ENCODE measurements around the gene IFNA21. TPM values are rescaled to one million over a fixed set of nuclear protein-coding genes. Genes with fewer than 3 reads are reported as not detected.
"Not testable (repeated sequence)": the region's sequence is repeated elsewhere in the genome, so short reads cannot be mapped to it uniquely, and the experiment has no call there.

Gene IFNA21
- not detected for polyA plus RNA-seq (ENCODE audit: insufficient read length)

GRCh38 chr9:21166560-21166959, at the start of gene IFNA21:
TSS of gene IFNA21 (minus strand) at chr9:21166660. CDS start at chr9:21166612, 48 bp downstream.
- not testable (repeated sequence) for DNase-seq (ENCODE audit: low read depth)

DNA sequence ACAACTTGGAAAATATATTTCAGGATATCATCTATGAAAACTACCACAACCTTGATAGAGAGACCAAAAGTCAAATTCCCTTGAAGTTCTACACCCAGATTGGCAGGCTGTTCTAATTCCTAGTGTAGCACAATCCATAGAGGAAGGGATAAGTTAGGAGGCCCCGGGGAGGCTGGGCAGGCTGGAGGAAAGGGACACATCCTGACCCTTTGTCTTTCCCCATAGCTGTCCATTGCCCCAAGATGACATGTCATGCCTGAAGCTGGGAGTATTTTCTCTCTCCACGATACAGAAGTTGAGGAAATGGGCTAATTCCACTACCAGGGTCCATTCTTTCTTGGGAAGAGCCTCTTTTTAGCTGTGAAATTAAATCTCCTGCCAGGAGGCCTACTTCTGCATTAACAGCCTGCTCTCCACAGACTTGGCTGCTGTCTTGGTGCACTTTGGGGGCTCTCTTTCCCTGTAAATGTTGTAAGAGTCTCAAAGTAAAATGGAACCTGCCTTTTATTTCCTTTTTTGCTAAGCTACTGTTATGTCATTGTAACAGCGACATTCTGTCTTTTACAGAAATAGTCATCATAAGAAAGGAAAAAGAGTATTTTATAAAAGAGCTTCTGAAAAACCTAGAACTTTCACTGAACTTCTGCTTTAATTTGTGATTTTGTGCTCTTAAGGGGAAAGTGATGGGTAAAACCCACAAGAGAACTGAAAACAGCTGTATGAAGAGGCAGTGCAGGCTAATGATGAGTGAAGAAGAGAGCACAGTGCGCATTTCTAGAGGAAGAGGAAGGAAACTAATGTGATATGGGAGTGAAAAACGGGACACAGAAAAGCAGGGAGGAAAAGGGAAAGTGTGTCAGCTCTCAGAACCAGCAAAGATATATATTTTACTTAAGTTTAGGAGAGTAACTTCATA, 47.2 kb upstream of the IFNA21 start:
- DNase-seq (ENCODE audit: low read depth), result not testable (repeated sequence)

- DNase-seq (ENCODE audit: low read depth), result not testable (repeated sequence)
Measured at GRCh38 chr9:21212160-21212559, 45.7 kb upstream of the IFNA21 start.

DNA sequence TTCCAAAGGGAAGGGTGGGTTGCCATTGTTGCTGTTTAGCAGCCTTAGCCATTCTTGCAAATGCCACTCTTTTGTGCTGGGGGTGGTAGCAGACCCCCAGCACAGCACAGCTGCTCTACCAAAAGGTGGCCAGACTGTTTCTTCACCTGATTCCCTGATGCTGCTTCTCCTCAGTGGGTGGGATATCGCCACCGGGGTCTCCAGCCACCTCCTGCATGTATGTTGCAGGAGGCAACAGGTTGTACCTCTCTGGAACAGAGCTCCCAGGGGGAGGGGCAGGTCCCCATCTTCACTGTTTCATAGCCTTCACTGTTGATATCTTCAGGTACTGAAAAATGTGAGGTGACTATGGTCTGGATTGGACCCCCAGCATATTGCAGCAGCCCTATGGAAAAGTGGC, 44.3 kb upstream of the IFNA21 start:
- not testable (repeated sequence) for DNase-seq (ENCODE audit: low read depth)

- no peak for DNase-seq (ENCODE audit: low read depth)
Measured at GRCh38 chr9:21210311-21210710, 43.9 kb upstream of the IFNA21 start.

GRCh38 chr9:21207043-21207442, 40.6 kb upstream of the IFNA21 start, which contains the start of gene IFNA10:
TSS of gene IFNA10 (minus strand) at chr9:21207143. CDS start at chr9:21207097, 46 bp downstream.
- not testable (repeated sequence) for DNase-seq (ENCODE audit: low read depth)

GRCh38 chr9:21205204-21205603, 38.7 kb upstream of the IFNA21 start:
- DNase-seq (ENCODE audit: low read depth), result no peak

DNA sequence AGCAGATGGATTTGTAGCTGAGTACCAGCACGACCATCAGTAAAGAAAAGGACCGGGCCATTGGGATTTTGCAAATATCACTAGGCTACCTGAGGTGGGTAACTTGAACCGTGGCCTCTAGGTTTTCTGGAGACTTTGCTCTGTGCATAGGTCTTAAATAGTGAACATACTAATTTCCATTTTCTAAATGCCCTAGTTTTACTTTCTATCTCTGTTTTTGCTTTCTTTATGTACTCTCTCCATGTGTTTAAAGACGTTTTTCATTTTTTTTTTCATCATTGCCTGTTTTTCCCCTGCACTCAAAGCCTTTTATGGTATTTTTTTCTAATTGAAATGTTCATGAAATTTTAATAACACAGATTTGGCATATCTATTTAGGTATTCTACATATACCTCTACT, 35.6 kb upstream of the IFNA21 start, which contains the start of gene IFNA7:
IFNA7 (minus strand) TSS at position 101 of the 400 bp plus-strand sequence; CDS start at position 61, 40 bp downstream.
- not testable (repeated sequence) for DNase-seq (ENCODE audit: low read depth)

DNA sequence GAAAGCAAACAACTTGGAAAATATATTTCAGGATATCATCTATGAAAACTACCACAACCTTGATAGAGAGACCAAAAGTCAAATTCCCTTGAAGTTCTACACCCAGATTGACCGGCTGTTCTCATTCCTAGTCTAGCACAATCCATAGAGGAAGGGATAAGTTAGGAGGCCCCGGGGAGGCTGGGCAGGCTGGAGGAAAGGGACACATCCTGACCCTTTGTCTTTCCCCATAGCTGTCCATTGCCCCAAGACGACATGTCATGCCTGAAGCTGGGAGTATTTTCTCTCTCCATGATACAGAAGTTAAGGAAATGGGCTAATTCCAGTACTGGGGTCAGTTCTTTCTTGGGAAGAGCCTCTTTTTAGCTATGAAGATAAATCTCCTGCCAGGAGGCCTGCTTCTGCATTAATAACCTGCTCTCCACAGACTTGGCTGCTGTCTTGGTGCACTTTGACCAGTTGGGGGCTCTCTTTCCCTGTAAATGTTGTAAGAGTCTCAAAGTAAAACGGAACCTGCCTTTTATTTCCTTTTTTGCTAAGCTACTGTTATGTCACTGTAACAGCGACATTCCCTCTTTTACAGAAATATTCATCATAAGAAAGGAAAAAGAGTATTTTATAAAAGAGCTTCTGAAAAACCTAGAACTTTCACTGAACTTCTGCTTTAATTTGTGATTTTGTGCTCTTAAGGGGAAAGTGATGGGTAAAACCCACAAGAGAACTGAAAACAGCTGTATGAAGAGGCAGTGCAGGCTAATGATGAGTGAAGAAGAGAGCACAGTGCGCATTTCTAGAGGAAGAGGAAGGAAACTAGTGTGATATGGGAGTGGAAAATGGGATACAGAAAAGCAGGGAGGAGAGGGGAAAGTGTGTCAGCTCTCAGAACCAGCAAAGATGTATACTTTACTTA, 28.7 kb upstream of the IFNA21 start:
- not testable (repeated sequence) for DNase-seq (ENCODE audit: low read depth)

GRCh38 chr9:21187487-21187886, 21.0 kb upstream of the IFNA21 start, which contains the start of gene IFNA4:
TSS of gene IFNA4 (minus strand) at chr9:21187587. CDS start at chr9:21187531, 56 bp downstream.
- not testable (repeated sequence) for DNase-seq (ENCODE audit: low read depth)

- not testable (repeated sequence) for DNase-seq (ENCODE audit: low read depth)
Measured at GRCh38 chr9:21182810-21183736, 16.6 kb upstream of the IFNA21 start.

GRCh38 chr9:21174671-21175070, 8.2 kb upstream of the IFNA21 start:
- no peak for DNase-seq (ENCODE audit: low read depth)

DNA sequence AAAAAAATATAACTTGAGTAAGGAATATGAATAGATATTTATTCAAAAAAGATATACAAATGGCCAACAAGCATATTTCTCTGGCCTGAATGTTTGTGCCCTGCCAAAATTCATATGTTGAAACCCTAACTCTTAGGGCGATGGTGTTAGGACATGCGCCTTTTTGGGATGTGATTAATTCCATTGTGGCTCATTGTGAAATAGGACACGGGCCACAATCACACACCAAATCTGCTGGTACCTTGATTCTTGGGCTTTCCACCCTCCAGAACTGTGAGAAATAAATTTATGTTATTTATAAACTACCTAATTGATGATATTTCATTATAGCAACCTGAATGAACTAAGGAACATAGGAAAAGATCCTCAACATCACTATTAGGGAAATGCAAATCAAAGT, 5.7 kb upstream of the IFNA21 start:
- DNase-seq (ENCODE audit: low read depth), result no peak

GRCh38 chr9:21171351-21171750, 4.9 kb upstream of the IFNA21 start:
- no peak for DNase-seq (ENCODE audit: low read depth)

- no peak for DNase-seq (ENCODE audit: low read depth)
Measured at GRCh38 chr9:21165516-21165915, 944 bp downstream of the IFNA21 start.

DNA sequence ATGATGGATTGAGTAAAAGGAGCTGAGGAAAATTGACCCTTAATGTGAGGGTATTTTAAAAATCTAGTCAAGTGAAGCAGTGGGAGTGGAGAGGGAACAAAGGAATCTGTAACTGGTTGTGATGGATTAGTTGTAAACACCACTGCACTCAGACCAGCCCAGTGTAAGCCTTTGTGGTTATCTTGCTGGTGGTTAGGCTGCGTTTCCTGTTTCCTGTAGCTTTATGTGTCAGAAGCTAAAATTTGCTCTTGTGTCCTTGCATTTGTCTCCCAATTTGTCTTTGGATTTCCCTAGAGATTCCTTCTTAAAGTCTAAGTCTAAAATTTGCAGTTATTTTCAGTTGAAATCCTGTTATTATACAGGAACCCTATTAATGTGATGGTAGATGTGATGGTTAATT, 6.3 kb downstream of the IFNA21 start:
- no peak for DNase-seq (ENCODE audit: low read depth)

- DNase-seq (ENCODE audit: low read depth), result no peak
Measured at GRCh38 chr9:21155501-21155900, 11.0 kb downstream of the IFNA21 start.

- DNase-seq (ENCODE audit: low read depth), result no peak
Measured at GRCh38 chr9:21154018-21154608, 12.3 kb downstream of the IFNA21 start.

DNA sequence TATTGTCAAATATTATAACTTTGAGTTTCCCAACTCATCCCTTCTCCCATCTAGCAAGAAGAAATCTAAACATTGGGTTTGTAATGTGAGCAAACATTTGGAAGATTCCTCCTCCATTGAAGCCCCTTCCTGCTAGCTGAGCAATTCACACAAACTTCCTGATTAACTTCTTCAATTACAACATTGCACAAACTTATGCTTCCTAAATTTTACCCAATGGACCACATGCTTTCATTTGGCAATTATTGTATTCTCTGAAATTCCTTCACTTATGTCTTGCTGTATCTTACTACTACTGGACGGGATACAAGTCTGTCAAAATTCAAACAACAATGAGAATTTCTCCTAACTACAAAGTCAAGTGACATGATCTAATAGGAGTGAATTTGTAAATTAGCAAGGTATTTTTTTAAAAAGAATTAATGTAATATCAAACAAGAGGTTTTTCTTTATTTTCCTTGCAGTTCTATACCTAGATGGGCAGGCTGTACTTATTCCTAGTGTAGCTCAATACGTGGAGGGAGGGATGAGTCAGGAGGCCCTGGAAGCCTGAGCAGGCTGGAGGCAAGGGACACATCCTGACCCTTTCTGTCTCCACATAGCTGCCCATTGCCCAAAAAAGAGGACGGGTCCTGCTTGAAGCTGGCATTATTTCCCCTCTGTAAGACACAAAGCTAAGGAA, 13.0 kb downstream of the IFNA21 start:
- no peak for DNase-seq (ENCODE audit: low read depth)

DNA sequence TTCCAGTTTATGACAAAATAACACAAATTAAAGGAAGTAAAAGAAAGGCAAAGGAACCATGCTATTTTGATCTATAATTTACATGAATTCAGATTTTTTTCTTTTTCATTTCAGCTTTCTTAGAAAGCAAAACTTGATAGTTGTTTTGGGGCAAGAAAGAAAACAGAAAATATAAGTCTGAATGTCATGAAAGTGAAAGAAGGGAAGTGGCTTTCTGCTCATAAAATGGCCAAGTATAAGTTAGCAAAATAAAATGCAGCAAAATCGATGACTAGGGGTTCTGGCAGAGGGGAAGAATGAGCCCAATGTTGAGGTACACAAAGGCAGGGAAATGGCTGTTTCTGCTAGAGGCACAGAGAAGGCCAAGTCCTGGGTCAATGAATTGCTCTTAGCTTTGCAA, 21.9 kb downstream of the IFNA21 start:
- DNase-seq (ENCODE audit: low read depth), result no peak
